Activated T-cell treated with anti-CD3 and anti-CD28 coated beads, Interleukin-2, amount 50 U/mL, for 24 hours (primary cell): ENCODE measurements around the gene PQBP1.
A peak's percentile ranks its signal among the peaks of the same experiment; 100 is the strongest.

Source experiments
- DNase-seq: peaks from one replicate; pipeline ENCODE4 v3.0.0-alpha.2; 2020
- H3K27ac Mint-ChIP-seq: 2 replicates; pipeline ENCODE4 v1.8.0; 2020; ENCODE audit warnings: mild to moderate bottlenecking, mixed read lengths
- H3K27me3 Mint-ChIP-seq: 2 replicates; pipeline ENCODE4 v1.8.0; 2020; ENCODE audit warnings: mixed read lengths
- H3K36me3 Mint-ChIP-seq: 2 replicates; pipeline ENCODE4 v1.8.0; 2020; ENCODE audit warnings: low read depth, mixed read lengths
- H3K4me1 Mint-ChIP-seq: 2 replicates; pipeline ENCODE4 v1.8.0; 2020; ENCODE audit warnings: low read depth, mixed read lengths
- H3K4me3 Mint-ChIP-seq: 2 replicates; pipeline ENCODE4 v1.8.0; 2020; ENCODE audit warnings: mild to moderate bottlenecking, moderate library complexity, mixed read lengths
- H3K9me3 Mint-ChIP-seq: 2 replicates; pipeline ENCODE4 v1.8.0; 2020; ENCODE audit warnings: mixed read lengths

Gene PQBP1

GRCh38 chrX:48948589-48948988 lies 50.9 kb downstream of the PQBP1 start:
- Mint-ChIP-seq H3K36me3 (peaks cover 43% of the 10 kb centered on the region), H3K9me3 (no peaks in the 10 kb centered on the region), H3K27me3 (peaks cover 12% of the 10 kb centered on the region), H3K27ac (peak overlapping the region; percentile 66), H3K4me1 (peaks cover 47% of the 10 kb centered on the region), H3K4me3 (no peak overlapping the region)
- no peak for DNase-seq
